HepG2 (cell line): ENCODE measurements around the gene DDT.
"Not testable (repeated sequence)": the region's sequence is repeated elsewhere in the genome, so short reads cannot be mapped to it uniquely, and the experiment has no call there.

ENCODE experiments used
- CTCF ChIP-seq: sonication (generic); formaldehyde crosslinking; IDR thresholded peaks from 2 replicates; pipeline ENCODE4 v1.5.0; 2020; ENCODE audit warnings: mild to moderate bottlenecking, missing genetic modification reagents, moderate library complexity
- MXD4 ChIP-seq: IDR thresholded peaks from 2 replicates; pipeline ENCODE4 v1.6.1; 2016; ENCODE audit warnings: mild to moderate bottlenecking, missing biosample characterization, missing genetic modification reagents
- SMARCC2 ChIP-seq: fragments of 450-650 bp; IDR thresholded peaks from 2 replicates; pipeline ENCODE4 v1.6.1; 2017; ENCODE audit warnings: antibody characterized with exemption, mild to moderate bottlenecking
- TCF7L2 ChIP-seq: IDR thresholded peaks from 2 replicates; pipeline ENCODE4 v1.6.1; 2011; ENCODE audit warnings: mild to moderate bottlenecking, low read depth, low read length, moderate library complexity
- ZNF121 ChIP-seq: sonication (generic); formaldehyde crosslinking; IDR thresholded peaks from 2 replicates; pipeline ENCODE4 v1.5.0; 2020; ENCODE audit warnings: mild to moderate bottlenecking, missing genetic modification reagents
- ZNF274 ChIP-seq: sonication (generic); formaldehyde crosslinking; IDR thresholded peaks from 2 replicates; pipeline ENCODE4 v1.5.1; 2020; ENCODE audit warnings: mild to moderate bottlenecking, missing genetic modification reagents
- ZNF317 ChIP-seq: sonication (generic); formaldehyde crosslinking; IDR thresholded peaks from 2 replicates; pipeline ENCODE4 v1.5.0; 2020; ENCODE audit warnings: mild to moderate bottlenecking, missing genetic modification reagents
- TF ChIP-seq, protein P1 (sequence below): sonication (generic); formaldehyde crosslinking; IDR thresholded peaks from one replicate; pipeline ENCODE4 v1.5.1; 2020; ENCODE audit warnings: mild to moderate bottlenecking, missing genetic modification reagents; ENCODE audit errors: not compliant biosample characterization

DNA sequence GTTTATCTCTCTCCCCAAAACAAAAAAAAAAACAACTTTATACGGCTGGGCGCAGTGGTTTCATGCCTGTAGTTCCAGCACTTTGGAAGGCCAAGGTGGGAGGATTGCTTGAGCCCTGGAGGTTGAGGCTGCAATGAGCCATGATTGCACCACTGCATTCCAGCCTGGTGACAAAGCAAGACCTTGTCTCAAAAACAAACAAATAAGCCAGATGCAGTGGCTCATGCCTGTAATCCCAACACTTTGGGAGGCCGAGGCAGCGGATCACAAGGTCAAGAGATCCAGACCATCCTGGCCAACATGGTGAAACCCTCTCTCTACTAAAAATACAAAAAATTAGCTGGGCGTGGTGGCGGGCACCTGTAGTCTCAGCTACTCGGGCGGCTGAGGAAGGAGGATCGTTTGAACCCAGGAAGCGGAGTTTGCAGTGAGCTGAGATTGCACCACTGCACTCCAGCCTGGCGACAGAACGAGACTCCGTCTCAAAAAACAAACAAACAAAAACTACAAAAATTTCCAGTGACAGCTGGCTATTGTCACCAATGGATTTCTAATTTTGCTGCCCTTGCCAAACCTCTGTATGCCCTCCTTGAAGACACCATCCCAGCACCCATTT, 52.5 kb downstream of the DDT start:
- TF ChIP-seq, protein P1, sequence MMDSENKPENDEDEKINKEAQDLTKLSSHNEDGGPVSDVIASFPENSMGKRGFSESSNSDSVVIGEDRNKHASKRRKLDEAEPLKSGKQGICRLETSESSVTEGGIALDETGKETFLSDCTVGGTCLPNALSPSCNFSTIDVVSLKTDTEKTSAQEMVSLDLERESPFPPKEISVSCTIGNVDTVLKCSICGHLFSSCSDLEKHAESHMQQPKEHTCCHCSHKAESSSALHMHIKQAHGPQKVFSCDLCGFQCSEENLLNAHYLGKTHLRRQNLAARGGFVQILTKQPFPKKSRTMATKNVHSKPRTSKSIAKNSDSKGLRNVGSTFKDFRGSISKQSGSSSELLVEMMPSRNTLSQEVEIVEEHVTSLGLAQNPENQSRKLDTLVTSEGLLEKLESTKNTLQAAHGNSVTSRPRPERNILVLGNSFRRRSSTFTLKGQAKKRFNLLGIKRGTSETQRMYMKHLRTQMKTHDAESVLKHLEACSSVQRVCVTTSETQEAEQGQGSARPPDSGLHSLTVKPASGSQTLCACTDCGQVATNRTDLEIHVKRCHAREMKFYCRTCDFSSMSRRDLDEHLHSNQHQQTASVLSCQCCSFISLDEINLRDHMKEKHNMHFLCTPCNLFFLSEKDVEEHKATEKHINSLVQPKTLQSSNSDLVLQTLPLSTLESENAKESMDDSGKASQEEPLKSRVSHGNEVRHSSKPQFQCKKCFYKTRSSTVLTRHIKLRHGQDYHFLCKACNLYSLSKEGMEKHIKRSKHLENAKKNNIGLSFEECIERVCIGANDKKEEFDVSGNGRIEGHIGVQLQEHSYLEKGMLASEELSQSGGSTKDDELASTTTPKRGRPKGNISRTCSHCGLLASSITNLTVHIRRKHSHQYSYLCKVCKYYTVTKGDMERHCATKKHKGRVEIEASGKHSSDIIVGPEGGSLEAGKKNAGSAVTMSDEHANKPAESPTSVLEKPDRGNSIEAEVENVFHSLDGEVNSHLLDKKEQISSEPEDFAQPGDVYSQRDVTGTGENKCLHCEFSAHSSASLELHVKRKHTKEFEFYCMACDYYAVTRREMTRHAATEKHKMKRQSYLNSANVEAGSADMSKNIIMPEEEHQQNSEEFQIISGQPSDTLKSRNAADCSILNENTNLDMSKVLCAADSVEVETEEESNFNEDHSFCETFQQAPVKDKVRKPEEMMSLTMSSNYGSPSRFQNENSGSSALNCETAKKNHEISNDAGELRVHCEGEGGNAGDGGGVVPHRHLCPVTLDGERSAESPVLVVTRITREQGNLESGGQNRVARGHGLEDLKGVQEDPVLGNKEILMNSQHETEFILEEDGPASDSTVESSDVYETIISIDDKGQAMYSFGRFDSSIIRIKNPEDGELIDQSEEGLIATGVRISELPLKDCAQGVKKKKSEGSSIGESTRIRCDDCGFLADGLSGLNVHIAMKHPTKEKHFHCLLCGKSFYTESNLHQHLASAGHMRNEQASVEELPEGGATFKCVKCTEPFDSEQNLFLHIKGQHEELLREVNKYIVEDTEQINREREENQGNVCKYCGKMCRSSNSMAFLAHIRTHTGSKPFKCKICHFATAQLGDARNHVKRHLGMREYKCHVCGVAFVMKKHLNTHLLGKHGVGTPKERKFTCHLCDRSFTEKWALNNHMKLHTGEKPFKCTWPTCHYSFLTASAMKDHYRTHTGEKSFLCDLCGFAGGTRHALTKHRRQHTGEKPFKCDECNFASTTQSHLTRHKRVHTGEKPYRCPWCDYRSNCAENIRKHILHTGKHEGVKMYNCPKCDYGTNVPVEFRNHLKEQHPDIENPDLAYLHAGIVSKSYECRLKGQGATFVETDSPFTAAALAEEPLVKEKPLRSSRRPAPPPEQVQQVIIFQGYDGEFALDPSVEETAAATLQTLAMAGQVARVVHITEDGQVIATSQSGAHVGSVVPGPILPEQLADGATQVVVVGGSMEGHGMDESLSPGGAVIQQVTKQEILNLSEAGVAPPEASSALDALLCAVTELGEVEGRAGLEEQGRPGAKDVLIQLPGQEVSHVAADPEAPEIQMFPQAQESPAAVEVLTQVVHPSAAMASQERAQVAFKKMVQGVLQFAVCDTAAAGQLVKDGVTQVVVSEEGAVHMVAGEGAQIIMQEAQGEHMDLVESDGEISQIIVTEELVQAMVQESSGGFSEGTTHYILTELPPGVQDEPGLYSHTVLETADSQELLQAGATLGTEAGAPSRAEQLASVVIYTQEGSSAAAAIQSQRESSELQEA (CRISPR knock-in tag), result not testable (repeated sequence)
- TF ChIP-seq MXD4 (CRISPR knock-in tag); ZNF121 (CRISPR knock-in tag); TCF7L2; ZNF317 (CRISPR knock-in tag); ZNF274 (CRISPR knock-in tag); CTCF (CRISPR knock-in tag); SMARCC2: not testable (repeated sequence)
